ENCODE results near the gene BCAS3. TPM values are rescaled to one million over a fixed set of nuclear protein-coding genes. Genes with fewer than 3 reads are reported as not detected.

Gene BCAS3
- total RNA-seq, 1 donor from 2014 or later, result 38.1 TPM

DNA sequence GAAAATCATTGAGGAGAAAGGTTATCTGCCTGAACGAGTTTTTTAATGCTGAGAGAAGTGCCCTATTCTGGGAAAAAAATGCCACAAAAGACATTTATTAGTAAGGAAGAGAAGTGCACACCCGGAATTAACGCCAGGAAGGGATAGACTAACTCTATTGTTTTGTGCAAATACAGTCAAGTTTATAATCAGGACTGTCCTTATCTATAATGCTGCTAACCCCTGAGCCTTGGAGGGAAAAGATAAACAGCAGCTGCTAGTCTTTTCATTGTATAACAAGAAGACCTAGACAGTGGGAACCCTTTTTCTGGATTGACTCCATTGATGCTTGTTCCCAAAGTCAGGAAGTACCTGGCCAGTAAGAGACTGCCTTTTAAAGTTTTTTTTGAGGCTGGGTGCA lies 26.5 kb downstream of the BCAS3 start:
- TF ChIP-seq, protein P1, sequence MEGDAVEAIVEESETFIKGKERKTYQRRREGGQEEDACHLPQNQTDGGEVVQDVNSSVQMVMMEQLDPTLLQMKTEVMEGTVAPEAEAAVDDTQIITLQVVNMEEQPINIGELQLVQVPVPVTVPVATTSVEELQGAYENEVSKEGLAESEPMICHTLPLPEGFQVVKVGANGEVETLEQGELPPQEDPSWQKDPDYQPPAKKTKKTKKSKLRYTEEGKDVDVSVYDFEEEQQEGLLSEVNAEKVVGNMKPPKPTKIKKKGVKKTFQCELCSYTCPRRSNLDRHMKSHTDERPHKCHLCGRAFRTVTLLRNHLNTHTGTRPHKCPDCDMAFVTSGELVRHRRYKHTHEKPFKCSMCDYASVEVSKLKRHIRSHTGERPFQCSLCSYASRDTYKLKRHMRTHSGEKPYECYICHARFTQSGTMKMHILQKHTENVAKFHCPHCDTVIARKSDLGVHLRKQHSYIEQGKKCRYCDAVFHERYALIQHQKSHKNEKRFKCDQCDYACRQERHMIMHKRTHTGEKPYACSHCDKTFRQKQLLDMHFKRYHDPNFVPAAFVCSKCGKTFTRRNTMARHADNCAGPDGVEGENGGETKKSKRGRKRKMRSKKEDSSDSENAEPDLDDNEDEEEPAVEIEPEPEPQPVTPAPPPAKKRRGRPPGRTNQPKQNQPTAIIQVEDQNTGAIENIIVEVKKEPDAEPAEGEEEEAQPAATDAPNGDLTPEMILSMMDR (IDR thresholded peaks at IDR 0.05; ENCODE audit: unreplicated experiment), result no peak
- no peak overlapping the region for H3K4me3 Mint-ChIP-seq (ENCODE audit: unreplicated experiment)
- H3K27ac Mint-ChIP-seq (ENCODE audit: unreplicated experiment), result no peak overlapping the region
- H3K4me1 Mint-ChIP-seq (ENCODE audit: unreplicated experiment), result no peaks in the 10 kb centered on the region
- no peak for DNase-seq (ENCODE audit: low spot score)
- no peaks in the 10 kb centered on the region for H3K36me3 Mint-ChIP-seq (ENCODE audit: low read depth, unreplicated experiment)
- no peaks in the 10 kb centered on the region for H3K9me3 Mint-ChIP-seq (ENCODE audit: unreplicated experiment)
- H3K27me3 Mint-ChIP-seq (ENCODE audit: unreplicated experiment), result peaks cover 2% of the 10 kb centered on the region

DNA sequence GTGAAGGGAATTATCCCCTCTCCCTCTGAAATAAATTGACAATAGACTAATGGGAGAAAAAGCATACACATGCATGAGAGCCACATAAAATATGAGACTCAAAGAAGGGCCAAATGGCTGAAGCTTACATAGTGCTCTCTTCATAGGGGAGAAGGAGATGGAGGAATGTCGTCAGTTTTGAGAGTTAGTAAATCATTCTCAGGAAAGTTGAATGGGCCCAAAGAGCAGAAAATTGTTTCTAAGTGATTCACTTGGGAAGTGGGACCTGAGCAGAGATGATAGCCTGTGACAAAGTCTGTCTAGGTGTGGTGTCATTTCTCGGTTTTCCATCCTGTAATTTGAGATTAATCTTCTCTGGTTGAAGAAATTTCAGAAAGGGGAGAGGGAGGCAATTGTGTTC lies 35.0 kb downstream of the BCAS3 start:
- H3K9me3 Mint-ChIP-seq (ENCODE audit: unreplicated experiment), result no peaks in the 10 kb centered on the region

DNA sequence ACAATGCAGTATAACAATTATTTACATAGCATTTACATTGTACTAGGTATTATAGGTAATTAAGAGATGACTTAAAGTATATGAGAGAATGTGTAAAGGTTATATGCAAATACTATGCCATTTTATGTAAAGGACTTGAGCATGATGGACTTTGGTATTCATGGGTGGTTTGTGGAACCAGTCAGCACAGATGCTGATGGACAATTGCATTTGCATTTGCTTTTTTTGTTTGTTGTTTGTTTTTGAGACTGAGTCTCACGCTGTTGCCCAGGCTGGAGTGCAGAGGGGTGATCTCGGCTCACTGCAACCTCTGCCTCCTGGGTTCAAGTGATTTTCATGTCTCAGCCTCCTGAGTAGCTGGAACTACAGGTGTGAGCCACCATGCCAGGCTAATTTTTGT lies 36.0 kb downstream of the BCAS3 start:
- H3K36me3 Mint-ChIP-seq (ENCODE audit: low read depth, unreplicated experiment), result peaks cover 4% of the 10 kb centered on the region
- no peak for DNase-seq (ENCODE audit: low spot score)
- TF ChIP-seq, protein P1 (IDR thresholded peaks at IDR 0.05; ENCODE audit: unreplicated experiment), result no peak
- H3K27ac Mint-ChIP-seq (ENCODE audit: unreplicated experiment), result no peak overlapping the region
- no peaks in the 10 kb centered on the region for H3K9me3 Mint-ChIP-seq (ENCODE audit: unreplicated experiment)
- no peaks in the 10 kb centered on the region for H3K4me1 Mint-ChIP-seq (ENCODE audit: unreplicated experiment)
- H3K27me3 Mint-ChIP-seq (ENCODE audit: unreplicated experiment), result no peaks in the 10 kb centered on the region
- H3K4me3 Mint-ChIP-seq (ENCODE audit: unreplicated experiment), result no peak overlapping the region

More for the DNA sequence above, 35.0 kb downstream of the BCAS3 start:
- H3K27ac Mint-ChIP-seq (ENCODE audit: unreplicated experiment), result no peak overlapping the region
- no peaks in the 10 kb centered on the region for H3K27me3 Mint-ChIP-seq (ENCODE audit: unreplicated experiment)
- DNase-seq (ENCODE audit: low spot score), result no peak
- no peak overlapping the region for H3K4me3 Mint-ChIP-seq (ENCODE audit: unreplicated experiment)
- peaks cover 4% of the 10 kb centered on the region for H3K36me3 Mint-ChIP-seq (ENCODE audit: low read depth, unreplicated experiment)
- H3K4me1 Mint-ChIP-seq (ENCODE audit: unreplicated experiment), result no peaks in the 10 kb centered on the region
- TF ChIP-seq, protein P1 (IDR thresholded peaks at IDR 0.05; ENCODE audit: unreplicated experiment), result no peak

DNA sequence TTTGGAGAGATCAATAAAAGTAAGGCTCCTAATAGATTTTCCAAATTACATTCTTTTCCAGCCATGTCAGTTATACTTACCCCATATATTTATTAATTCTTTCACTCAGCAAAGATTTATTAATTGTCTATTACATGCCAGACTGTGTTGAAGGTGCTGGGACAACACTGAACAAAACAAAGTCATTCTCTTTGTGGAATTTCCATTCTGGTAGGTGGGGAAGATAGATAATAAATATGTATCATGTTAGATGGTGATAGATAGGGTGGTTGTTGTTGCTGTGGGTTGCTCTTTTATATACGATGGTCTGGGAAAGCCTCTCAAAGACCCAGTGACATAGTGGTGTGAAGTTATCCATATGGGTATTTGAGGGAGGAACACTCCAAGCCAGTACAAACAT lies 39.1 kb downstream of the BCAS3 start:
- H3K4me3 Mint-ChIP-seq (ENCODE audit: unreplicated experiment), result no peak overlapping the region
- no peaks in the 10 kb centered on the region for H3K4me1 Mint-ChIP-seq (ENCODE audit: unreplicated experiment)
- no peaks in the 10 kb centered on the region for H3K9me3 Mint-ChIP-seq (ENCODE audit: unreplicated experiment)
- no peaks in the 10 kb centered on the region for H3K27me3 Mint-ChIP-seq (ENCODE audit: unreplicated experiment)
- H3K36me3 Mint-ChIP-seq (ENCODE audit: low read depth, unreplicated experiment), result no peaks in the 10 kb centered on the region
- TF ChIP-seq, protein P1 (IDR thresholded peaks at IDR 0.05; ENCODE audit: unreplicated experiment), result no peak
- H3K27ac Mint-ChIP-seq (ENCODE audit: unreplicated experiment), result no peak overlapping the region
- no peak for DNase-seq (ENCODE audit: low spot score)

DNA sequence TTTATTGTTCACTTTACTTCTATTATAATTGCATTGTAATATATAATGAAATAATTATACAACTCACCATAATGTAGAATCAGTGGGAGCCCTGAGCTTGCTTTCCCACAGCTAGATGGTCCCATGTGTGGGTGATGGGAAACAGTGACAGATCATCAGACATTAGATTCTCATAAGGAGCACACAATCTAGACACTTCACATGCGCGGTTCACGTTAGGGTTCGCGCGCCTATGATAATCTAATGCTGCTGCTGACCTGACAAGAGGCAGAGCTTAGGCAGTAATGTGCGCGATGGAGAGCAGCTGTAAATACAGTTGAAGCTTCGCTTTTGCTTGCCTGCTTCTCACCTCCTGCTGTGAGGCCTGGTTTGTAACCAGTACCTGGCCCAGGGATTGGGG lies 40.2 kb downstream of the BCAS3 start:
- H3K27me3 Mint-ChIP-seq (ENCODE audit: unreplicated experiment), result no peaks in the 10 kb centered on the region
- no peak overlapping the region for H3K27ac Mint-ChIP-seq (ENCODE audit: unreplicated experiment)
- H3K9me3 Mint-ChIP-seq (ENCODE audit: unreplicated experiment), result no peaks in the 10 kb centered on the region
- no peak overlapping the region for H3K4me3 Mint-ChIP-seq (ENCODE audit: unreplicated experiment)
- no peaks in the 10 kb centered on the region for H3K4me1 Mint-ChIP-seq (ENCODE audit: unreplicated experiment)
- no peak for DNase-seq (ENCODE audit: low spot score)
- TF ChIP-seq, protein P1 (IDR thresholded peaks at IDR 0.05; ENCODE audit: unreplicated experiment), result no peak
- no peaks in the 10 kb centered on the region for H3K36me3 Mint-ChIP-seq (ENCODE audit: low read depth, unreplicated experiment)
